A172 (cell line): Measurements from ENCODE around the gene DLG3. TPM values are rescaled to one million over a fixed set of nuclear protein-coding genes. Genes with fewer than 3 reads are reported as not detected.

Experiments
- DNase-seq: peaks from one replicate; pipeline ENCODE4 v3.0.0-alpha.2; 2015; ENCODE audit warnings: low spot score
- total RNA-seq: library from RNA; depleted of rRNA; stranded (reverse); fragments of >200 nt; shearing (Covaris generic); gene quantifications from 2 replicates; pipeline ENCODE4 v1.2.3, GENCODE V29; 2014

The DLG3 gene
- total RNA-seq, 1 experiment from 2014 or later, result 11.9 TPM

DNA sequence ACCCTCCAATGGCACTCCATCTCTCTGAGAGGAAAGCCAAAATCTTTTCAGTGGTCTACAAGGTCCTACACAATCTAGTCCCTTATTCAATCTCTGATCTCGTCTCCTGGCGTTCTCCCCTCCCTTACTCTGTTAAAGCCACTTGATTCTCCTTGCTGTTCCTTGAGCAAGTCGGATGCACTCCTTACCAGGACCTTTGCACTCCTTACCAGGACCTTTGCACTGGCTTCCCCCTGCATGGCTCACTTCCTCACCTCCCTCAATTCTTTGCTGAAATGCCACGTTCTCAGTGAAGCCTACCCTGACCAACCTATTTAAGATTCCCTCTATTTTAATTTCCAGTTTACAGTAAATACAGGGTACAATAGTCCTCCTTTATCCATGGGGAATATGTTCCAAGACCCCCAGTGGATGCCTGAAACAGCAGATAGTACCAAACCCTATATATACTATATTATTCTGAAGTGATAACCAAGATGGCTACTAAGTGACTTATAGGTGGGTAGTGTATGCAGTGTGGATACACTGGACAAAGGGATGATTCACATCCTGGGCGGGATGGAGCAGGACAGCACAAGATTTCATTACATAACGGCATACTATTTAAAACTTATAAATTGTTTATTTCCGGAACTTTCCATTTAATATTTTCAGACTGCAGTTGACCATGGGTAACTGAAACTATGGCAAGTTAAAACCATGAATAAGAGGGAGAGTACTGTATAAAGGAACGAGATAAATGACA is 6.5 kb upstream of the DLG3 start:
- DNase-seq, result peak; percentile 47

DNA sequence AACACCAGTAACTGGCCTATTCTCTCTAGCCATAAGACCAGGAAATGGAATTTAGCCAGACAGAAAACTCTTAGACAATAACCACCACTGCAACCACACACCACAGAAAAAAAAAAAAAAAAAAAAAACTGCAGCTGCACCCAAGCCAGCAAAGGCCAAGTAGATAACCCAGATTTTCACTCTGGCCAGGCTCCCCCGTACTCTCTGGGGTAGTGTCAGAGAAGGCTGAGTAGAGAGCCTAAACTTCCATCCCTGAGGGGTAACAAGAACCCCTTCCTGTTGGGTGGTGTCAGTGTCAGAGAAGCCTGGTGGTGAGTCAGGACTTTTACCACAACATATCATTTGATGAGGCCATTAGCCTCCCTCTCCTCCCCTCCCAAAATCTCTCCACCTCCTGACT is 5.6 kb upstream of the DLG3 start:
- DNase-seq, result no peak

DNA sequence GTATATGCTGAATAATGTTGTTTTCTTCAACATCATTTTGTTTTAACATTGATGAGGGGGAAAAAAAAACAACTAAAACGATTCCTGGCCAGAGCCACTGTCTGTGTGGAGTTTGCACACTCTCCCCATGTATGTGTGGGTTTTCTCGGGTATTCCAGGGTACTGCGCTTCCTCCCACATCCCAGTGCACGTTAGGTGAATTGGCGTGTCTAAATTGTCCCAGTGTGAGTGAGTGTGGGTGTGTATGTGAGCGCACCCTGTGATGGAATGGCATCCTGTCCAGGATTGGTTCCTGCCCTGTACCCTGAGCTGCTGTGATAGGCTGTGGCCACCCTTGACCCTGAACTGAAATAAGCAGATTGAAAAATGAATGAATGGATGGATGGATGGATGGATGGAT is 2.4 kb upstream of the DLG3 start:
- no peak for DNase-seq

DNA sequence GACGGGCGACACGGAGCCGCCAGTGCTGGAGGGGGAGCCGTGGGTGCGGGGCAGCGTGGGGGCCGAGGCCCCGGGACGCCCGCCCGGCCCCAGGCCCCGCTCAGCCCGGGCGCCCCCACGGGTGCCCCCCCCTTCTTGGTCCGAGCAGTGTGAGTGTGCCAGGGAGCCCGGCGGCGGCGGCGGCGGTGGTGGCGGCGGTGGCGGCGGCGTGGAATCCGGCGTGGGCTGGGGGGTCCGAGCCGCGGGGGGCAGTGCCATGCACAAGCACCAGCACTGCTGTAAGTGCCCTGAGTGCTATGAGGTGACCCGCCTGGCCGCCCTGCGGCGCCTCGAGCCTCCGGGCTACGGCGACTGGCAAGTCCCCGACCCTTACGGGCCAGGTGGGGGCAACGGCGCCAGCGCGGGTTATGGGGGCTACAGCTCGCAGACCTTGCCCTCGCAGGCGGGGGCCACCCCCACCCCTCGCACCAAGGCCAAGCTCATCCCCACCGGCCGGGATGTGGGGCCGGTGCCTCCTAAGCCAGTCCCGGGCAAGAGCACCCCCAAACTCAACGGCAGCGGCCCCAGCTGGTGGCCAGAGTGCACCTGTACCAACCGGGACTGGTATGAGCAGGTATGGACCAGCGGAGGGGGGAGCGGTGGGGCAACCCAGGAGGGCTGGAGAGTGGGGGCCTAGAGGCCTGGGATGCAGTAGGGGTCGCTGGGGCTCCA is 466 bp downstream of the DLG3 start:
- no peak for DNase-seq

GRCh38 chrX:70445951-70446350 is 1.3 kb downstream of the DLG3 start:
- no peak for DNase-seq

- no peak for DNase-seq
These were observed 2.0 kb downstream of the DLG3 start for GRCh38 chrX:70446380-70447350.

- DNase-seq, result no peak
These were observed 4.9 kb downstream of the DLG3 start for GRCh38 chrX:70449457-70449966.

DNA sequence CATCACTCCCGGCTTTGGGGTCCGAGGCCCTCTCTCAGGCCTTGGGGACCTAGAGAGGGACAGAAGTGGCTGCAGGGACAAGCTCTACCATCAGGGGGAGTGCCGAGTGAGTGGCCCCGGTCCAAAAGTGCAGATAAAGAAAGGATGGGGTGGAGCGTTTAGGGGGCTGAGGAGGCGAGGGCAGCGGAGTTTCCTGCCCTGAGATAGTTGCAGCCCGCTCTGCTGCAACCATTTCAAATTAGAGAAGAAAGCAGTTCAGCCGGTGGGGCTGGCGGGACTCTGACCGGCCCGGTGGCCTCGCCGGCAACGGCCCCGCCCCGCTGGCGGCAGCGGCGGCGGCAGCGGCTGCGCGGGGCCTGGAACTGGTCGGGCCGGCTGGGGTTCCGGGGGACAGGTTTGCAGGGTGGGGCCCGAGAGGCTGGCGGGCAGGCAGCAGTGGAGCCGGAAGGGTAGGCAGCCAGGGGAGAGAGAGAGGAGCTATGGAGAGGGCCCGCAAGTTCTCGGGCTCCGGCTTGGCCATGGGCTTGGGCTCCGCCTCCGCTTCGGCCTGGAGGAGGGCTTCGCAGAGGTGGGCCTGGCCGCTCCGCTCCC is 7.6 kb downstream of the DLG3 start:
- no peak for DNase-seq

- DNase-seq, result no peak
These were observed 8.5 kb downstream of the DLG3 start for GRCh38 chrX:70453024-70453618.

DNA sequence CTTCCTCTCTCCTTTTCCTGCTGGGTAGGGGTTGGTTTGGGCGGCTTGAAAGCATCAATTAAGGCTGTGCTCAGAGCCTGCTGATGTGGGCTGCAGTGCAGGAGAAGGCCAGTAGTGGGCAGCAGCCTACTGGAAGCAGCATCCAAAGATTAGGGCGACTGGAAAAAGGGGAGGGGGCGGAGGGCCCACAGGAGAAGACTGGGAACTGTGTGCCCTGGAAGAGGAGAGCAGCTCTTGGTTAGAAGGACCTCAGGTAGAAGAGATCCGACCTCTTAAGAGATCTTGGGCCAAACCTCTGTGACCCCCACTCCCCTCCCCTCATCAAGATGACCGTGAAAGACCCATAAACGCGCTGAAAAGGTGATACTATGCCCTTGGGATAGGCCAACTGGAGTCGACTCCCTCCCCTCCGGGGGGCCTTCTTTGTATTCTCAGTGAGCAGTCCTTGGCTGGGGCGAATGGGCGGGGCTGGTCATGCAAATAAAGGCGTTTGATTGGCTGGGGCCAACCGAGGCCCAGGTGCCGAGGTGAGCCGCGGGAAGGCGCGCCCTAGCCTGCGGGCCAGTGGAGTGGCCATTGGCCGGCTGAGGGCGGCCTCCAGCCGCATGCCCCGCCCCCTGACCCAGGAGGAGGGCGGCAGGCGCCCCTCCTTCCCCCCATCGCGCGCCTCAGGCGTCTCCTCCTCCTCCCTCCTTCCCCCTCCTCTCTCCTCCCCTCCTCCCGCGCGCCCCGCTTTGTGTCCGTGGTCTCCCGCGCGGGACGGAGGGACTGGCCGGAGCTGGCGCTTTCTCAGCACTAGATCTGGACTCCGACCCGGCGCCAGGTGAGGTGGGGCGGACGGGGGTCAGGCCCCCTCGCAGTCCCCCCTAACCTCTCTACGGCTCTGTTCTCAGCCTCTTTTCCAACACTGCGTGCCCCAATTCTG is 10.1 kb downstream of the DLG3 start:
- DNase-seq, result no peak

- no peak for DNase-seq
These were observed 10.9 kb downstream of the DLG3 start for GRCh38 chrX:70455366-70456202.

- no peak for DNase-seq
These were observed 11.6 kb downstream of the DLG3 start for GRCh38 chrX:70456256-70456655.

GRCh38 chrX:70461026-70461425 is 16.4 kb downstream of the DLG3 start:
- DNase-seq, result no peak

- DNase-seq, result no peak
These were observed 19.4 kb downstream of the DLG3 start for GRCh38 chrX:70464051-70464450.

GRCh38 chrX:70466968-70467367 is 22.3 kb downstream of the DLG3 start:
- no peak for DNase-seq

DNA sequence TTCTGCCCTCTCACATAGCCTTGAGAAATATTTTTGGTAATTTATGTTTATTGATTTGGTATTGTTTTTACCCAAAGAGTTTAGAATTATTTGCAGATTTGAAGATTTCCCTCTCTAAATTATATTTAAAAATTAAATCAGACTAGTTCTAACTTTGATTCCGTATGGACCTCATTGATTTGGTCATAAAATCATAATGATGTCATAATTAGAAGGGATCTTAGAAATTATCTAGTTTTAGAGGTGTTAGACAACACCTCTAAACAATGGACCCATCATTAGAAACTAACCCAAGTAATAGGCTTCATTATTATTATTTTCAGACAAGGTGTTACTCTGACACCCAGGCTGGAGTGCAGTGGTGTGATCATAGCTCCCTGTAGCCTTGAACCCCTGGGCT is 24.1 kb downstream of the DLG3 start:
- DNase-seq, result no peak

DNA sequence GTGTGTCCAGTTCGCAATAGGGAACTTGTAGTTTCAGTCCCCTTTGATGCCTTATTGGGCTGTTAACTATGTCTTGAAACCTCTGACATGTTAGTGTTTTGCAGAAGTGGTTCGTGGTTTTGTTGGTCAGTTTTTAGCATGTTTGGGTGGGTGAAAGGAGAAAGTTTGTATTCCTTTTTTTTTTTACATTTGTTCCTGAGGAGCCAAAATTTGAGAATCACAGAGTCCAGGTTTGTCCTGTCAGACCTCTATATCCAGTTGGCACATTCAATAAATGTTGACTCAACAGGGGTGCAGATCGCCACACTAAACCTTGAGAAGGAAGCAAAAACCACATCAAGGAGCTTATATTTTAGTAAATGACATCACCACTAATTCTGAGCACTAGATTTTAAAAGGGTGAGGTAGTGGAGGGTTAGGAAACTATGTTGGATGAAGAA is 26.2 kb downstream of the DLG3 start:
- DNase-seq, result no peak

GRCh38 chrX:70476166-70476933 is 31.7 kb downstream of the DLG3 start:
- no peak for DNase-seq
